Stimulated activated CD4-positive, alpha-beta T cell treated with anti-CD3 and anti-CD28 coated beads, Interleukin-4, amount 100 ng/mL, for 48 hours (primary cell): ENCODE results near the gene CCDC149.

Experiments
- DNase-seq, 2 donors: peaks; one replicate each; pipeline ENCODE4 v3.0.0-alpha.2; 2020; ENCODE audit warnings: low read depth in 2 of 2

Gene CCDC149

DNA sequence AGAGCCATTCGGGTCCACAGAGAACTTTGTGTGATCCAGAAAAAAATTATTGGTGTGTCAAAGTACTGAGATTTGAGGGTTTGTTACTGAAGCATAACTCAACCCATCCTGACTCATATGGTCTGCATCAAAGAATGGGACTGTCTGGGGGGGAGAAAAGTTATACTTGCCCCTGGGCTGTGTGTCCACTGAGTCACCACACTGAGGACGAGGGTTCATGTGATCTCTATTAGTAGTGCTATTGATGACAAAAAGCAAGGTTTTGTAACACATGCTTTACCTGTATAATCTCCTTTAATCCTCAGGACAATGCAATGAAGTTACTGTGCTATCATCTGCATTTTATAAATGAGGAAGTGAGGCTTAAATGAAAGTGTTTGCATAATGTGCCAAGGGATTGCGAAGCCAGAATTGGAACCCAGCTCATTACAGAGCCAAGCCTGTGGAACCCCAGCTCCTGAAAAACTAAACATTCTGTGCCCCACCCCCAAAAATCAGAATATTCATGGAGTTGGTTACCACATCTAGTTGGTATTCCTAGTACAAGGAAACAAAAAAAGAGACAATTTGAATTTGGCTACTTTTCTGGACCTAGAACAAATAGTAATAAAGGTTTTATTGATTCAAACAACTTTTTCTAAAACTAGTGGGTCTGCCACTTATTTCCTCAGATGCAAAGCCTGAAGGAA lies 31.2 kb downstream of the CCDC149 start:
- no peak for DNase-seq

DNA sequence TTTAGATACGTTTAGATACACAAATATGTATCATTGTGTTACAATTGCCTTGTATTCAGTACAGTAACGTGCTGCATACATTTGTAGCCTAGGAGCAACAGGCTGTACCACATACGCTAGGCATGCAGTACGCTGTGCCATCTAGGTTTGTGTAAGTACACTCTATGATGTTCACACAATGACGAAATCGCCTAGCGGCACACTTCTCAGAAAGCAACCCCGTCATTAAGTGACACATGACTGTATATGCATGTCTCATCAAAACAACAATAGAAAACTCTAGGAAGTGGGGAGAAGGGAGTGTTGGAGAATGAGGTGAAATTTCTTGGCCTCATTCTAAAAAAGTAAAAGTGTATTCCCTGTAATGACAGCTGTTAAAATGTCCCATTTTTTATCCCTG lies 32.7 kb downstream of the CCDC149 start:
- no peak for DNase-seq

DNA sequence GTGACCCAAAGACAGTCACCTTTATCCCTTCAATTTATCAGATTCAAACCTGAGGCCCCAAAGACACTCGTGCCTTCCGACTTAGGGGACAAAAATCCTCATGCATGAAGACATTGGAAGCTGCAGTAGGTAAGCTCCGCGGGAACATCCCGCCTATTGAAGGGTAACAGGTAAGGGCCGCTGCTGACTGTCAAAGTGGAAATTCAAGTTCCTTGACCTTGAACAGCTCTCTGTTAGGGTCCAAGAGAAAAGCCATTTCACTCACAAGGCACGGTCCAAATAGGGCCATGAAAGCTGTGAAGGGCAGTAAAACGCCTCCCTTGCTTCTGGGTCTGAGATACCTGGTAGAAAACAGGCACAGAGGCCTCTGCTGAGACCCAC lies 34.2 kb downstream of the CCDC149 start:
- no peak for DNase-seq

DNA sequence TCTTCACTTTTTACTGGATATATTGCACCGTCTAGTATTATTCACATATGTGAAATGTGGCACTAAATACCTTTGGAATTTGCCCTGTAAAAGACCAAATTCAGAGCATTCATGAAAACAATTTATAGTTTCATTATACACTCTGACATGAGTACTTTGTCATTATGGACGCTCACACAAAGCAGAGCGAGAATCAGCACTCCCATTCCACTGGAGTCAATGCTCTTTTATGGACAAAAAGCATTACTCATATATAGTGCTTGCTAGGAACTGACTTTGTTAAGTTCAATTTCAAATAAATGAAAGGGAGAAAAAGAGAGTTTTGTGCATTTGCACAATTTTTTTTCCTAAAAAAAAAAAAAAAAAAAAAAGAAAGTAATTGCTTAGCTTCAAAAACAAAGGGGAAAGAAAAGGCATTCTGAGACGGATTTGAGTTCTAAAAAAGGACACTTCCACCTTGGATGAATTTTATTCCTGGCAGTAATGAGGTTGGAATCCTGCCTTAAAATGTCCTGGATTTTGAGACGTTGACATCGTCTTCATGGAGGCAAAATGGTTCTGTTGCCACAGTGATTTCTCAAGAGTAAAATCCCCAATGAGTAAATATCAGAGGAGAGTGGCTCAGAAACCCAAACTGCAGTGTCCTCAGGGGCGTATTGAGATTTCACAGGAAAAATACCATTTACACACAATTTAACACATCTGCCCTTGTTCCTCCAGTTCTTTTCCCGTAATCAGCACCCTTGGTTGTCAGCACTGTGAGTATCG lies 34.8 kb downstream of the CCDC149 start:
- no peak for DNase-seq

DNA sequence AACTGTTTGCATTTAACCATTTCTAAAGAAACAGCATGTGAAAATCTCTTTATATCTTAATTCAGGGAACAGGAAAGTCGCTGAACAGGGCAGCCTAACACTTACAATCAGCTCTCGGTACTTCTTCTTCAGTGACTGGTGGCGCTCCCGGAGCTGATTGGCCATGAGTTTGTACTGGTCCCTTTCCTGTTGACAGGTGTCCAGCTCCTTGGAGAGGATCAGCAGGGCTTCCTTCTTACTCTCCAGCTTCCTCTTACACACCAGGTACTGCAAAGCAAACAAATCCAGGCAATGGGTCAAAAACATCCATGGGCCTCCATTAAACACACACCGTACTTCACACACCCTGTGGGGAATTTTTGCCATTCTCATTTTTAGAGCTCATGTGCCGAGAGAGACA lies 36.4 kb downstream of the CCDC149 start:
- DNase-seq, result no peak

DNA sequence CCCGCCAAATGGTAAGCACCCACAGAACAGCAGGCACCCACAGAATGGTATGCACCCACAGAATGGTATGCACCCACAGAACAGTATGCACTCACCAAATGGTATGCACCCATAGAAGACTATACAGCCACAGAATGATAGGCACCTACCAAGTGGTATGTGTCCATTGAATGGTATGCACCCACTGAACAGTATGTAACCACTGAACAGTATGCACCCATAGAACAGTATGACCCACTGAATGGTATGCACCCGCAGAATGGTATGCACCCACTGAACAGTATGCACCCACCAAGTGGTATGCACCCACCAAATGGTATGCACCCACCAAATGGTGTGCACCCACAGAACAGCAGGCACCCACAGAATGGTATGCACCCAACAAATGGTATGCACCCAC lies 40.1 kb downstream of the CCDC149 start:
- DNase-seq, result no peak

DNA sequence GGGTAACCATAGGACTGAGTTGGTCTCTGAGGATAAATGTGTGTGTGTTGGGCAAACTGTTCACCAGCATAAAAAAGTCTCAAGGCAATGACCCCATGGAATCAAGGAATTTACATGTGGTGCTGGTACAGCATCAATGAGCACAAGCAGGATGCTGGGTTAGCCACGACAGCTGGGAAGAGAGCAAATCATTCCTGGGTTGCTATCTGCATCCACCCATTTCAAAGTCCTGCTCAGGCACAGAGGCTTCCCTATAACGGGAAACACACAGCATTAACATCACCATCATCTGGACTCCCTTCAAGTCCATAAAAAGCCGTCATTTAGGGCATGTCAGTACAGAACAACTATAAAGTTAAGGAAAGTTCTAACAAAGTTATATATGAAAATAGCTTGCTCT lies 41.6 kb downstream of the CCDC149 start:
- DNase-seq, result no peak

DNA sequence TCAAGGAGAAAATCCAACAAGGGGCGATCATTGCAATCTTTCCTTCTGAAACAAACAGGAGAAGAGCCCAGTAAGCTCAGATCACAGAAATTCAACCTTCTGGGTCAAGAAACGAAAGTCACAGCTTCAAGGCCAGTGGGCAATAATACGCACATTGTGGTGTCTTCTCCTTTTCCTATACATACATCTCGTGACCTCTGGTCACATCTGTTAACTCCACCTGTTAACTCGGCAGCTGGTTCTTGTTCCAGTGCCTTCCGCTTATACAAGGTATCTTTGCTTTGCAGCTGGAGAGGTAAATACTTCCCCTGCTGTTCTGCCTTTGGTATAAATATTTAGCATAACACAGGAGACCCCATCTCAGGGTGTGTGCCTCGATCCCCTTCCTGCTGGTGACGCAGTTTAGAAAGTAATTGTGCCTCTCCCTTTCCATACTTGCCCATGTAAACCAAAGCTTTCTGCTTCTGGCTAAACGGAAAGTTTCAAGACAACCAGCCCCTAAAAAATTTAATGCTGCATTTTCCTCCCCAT lies 45.0 kb downstream of the CCDC149 start:
- no peak for DNase-seq

DNA sequence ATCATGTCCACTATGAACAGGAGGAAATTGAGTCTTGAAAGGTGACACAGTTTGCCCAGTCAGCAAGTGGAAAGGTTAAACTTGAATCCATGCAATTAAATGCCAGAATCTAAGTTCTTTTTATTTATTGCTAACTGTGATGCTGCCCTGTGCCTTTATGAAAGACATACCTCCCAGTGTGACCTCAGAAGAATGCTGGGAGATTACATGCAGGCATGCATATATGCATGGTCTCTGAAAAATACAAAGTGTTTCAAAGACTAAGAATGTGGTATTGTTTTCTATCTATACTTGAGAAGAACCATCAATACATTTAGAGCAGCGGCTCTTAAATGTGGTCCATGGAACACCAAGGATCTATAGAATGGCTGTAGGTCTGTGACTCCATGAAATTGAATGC lies 45.6 kb downstream of the CCDC149 start:
- DNase-seq, result no peak

DNA sequence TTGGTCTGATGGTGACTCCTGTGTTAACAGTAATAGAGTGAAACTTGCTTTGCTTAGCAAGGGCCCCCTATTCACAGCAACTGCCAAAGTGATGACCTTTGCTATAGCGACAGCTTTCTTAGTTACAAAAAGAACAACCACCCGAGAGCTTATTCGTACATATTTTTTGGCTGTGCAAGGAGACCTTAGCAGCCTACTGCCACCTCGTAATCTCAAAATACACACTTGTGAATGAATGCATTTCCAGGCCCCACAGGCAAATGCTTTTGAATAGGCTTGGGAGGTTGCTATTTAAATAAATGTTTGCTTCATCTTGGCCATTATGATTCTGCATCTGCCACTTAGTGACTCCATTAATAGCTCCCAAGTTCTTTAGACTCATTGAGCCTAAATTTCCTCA lies 47.4 kb downstream of the CCDC149 start:
- DNase-seq, result no peak

DNA sequence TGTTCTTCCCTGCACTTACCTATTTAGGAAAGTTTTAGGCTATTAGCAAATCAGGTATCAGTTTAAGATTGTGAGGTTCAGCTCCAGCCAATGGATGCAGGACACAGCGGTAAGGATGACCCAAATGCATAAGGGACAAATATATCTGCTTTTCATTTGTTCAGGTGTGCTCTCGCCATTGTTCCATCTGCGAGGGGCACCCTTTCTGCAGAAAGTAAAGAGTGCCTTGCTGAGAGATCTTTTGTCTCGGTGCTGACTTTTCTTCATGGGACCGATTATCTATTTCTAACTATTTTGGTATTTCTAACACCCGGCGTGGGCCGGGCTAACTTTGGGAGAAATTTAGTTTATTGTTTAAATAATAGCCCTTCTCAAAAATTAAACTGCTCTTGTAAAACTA lies 49.0 kb downstream of the CCDC149 start:
- no peak for DNase-seq

DNA sequence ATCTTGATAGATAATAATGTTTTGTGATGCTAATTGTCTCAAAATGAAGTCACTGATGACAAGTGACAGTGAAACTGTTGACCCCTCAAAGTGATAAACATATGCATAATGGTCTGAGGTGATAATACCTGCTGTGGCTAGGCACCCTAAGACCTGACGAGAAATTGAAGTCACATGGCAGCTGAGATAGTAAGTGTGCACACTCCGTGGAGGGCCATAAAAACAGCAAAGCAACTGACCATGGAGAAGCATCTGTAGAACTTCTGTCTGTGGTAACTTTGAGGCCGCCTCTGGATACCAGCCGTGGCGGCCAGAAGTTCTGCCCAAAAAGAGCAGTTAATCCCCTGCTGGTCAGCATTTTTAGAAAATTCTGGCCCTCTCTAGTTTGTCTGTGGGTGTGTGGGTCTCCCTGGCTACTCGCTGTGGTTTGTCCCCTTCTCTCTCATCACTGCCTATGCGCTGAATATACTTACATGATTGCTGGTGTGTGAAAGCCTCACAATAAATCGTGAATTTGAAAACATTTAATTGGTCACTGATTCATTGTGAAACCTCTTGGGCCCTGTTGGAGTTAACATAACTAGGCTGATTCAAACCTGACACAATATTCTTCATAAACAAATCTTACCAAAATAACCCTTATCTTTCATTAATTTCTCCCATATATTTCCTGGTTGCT lies 50.6 kb downstream of the CCDC149 start:
- no peak for DNase-seq

DNA sequence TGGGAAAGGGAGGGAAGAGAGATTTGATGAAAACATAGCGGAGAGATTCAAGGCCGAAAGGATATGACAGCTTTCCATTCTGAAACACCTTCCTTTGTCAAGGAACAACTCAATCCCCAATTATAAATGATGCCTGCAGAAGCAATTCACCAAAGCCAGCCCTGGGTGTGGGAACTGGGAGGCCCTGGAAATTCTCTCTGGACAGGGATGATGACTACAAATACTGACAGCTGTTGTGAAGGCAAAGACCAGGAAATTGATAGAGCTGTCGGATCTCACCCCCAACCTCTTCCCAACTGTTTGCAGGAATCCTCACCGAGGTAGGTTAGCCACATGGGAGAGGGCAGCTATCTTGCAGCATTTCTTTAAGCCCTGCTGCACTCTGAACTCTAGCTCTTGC lies 54.3 kb downstream of the CCDC149 start:
- DNase-seq, result no peak

DNA sequence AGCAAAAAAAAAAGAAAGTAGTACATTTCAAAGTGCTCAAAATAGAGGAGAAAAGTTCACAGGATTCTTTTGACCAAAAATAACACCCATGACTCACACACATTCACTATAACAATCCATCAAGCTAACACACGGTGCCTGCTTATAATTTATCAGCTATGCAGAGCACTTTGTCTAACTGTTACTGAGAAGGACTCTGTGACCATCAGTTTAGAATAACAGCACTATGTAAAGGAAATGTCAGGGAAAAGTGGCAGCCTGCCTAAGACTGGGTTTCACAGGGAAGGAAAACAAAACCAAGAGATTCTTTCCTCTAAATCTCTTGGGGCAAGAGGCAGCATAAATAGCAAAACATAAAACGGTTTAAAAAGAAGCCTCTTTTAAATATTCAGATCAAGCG lies 54.8 kb downstream of the CCDC149 start:
- no peak for DNase-seq

DNA sequence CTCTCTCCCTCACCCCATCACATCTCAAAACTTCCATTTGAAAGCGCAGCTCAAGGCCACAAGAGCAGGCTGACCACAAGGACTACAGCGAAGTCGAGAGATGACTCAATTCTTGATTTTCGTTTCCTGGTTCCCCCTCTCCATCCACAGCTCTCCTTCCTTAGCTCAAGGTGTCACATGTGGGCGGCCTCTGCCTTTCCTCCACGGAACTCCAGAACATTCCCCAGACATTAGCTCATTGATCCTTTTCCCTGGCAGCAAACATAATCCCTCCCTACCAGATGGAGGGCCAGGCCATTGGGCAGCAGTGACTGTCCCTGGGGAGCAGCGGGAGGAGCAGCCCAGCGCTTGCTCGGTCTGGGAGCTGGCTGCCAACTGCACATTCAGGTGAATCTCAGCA lies 56.3 kb downstream of the CCDC149 start:
- no peak for DNase-seq

DNA sequence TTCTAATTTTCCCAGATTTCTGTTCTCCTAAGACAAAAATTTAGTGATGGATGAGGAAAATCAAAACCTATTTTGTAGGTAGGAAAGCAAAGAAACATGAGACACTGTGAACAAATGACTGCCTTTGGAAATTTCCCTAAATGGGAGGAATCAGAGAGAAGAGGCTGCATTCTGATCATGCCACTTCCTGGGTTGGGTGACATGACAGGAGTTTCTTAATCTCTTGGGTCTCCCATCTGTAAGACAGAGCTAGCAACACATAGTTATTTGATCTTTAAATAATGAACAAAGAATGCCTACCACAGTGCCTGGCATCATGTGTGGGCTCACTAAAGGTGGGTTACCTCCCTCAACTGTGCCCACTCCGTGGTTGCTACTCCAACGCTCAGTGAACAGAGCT lies 57.1 kb downstream of the CCDC149 start:
- DNase-seq, result no peak

DNA sequence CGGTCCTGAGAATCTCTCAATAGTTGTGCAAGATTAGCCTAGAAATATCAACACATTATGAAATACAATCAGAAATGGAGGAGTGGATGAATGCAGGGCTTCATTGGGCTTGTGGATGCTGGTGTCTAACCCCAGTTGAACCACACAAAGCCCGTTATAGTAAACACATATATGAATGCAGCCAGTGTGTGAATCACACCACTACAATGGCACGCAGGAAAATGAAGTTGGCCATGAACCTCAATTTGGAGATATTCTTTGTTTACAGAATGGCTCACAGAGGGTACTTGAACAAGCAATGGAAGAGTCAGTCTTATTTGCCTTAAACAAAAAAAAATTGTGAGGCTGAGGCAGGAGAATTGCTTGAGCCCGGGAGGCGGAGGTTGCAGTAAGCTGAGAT lies 59.7 kb downstream of the CCDC149 start:
- no peak for DNase-seq

DNA sequence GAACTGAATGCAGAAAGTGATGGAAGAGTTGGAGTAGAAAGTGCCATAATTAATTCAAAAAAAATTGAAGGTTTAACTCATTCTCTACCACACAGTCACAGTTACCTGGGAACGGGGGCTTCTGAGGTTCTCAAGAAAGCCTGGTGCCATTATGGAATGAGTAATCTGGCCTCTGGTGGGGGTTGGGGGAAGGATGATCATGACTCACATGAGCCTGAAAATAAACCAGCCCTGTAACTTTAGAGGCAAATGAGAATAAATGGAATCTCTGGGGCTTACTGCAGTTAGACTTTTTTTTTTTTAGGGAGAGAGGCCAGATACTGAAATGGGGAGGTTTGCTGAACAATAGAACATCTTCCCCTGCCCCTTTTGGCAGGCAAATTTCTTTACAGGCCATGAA lies 62.2 kb downstream of the CCDC149 start:
- DNase-seq, result no peak

DNA sequence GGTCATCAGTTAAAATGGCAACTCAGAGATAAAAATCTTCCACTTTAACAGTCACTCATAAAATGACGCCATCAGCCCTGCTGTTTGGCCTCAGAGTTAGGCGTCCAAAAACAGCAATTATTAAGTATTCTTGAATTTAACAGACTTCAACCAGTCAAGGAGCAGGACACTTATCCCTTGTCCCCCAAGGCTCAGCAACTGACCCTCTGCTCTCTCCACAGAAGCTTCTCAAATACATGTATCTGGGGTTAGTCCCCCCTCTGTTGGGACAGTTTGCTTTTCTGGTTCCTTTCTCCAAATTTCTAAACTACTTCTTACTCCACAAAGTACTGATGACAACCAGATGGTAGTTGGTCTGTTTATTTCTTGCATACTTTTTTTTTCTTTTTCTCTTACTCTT lies 63.1 kb downstream of the CCDC149 start:
- no peak for DNase-seq

DNA sequence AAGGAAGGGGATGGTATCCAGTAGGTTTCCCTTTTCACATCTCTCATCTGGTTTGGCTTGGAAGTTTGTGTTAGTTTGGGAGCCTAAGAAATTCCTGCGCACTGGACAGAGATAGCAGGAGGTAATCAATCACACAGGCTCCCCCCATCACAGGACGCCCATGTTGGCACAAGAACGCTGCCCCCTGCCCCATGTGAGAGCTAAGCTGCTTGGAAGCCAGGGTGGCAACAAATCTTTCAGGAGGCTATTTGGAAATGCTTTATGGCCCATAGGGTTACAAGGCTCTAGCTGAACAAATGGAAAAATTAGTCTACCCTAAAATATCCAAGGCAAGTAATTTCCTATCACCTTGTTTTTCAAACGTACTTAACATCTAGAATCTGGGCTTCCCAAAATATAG lies 63.5 kb downstream of the CCDC149 start:
- DNase-seq, result no peak

DNA sequence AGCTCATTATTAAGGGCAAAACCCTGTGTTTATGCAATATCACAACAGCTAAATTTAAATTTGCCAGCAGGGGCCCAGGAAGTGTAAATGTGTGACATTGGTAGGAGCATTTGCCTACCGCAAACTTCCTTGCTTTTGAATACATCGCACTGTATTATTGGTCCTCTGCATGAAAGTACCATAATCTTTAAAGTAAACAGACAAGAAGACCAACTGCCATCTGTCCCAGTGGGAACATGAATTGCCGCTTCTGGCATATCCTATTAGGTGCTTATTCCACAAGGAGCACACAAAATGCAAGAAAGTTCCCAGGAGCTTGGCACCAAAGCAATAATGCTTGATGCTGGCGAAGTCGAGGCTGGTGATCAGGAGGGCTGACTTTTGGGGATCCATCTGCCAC lies 66.1 kb downstream of the CCDC149 start:
- DNase-seq, result no peak

DNA sequence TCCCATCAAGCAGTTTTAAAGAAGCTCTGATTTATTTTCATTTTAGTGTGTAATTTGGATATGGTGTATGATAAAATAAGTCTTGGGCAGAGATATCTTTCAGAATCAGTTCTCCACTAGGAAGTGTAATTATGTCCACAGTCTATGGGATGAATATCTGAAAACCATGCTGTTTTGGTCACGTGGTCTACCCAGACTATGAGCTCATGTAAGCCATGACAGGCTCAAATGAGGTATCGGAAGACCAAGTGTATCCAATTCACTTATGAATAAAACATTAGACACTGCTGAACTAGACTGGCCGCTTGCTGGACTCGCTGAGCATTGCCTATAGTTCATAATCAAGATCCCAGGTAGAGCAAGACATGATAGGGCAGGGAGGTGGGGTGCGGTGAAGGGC lies 66.9 kb downstream of the CCDC149 start:
- DNase-seq, result no peak

DNA sequence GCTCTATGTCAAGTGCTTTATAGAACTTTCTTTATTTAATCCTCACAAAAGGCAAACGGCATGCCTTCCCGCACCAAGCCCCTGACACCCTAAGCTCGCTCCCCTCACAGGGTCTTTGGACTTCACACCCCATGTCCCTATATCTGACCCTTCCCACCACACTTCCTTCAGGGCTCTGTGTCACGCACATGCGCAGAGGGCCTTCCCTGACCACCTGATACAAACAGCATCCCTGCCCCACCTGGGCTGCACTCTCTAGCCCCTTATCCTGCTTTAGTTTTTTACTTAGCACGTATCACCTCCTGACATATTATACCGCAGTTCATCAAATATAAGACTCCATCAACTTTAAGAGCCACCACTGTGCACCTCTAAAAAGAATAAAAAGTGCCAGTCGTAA lies 67.7 kb downstream of the CCDC149 start:
- DNase-seq, result no peak
